Iris pigment epithelial cell (primary cell): Measurements from ENCODE around the gene CCDC88C.
"Not testable (repeated sequence)": the region's sequence is repeated elsewhere in the genome, so short reads cannot be mapped to it uniquely, and the experiment has no call there.

Experiments
- DNase-seq: peaks from one replicate; pipeline ENCODE4 v3.0.0-alpha.2; 2011; ENCODE audit warnings: low read depth

CCDC88C gene

GRCh38 chr14:91264151-91265150, 153.2 kb downstream of the CCDC88C start:
- DNase-seq = no peak

- DNase-seq = no peak
Observed at GRCh38 chr14:91263329-91263728, 154.3 kb downstream of the CCDC88C start.

GRCh38 chr14:91261986-91262549, 155.6 kb downstream of the CCDC88C start:
- no peak for DNase-seq

- no peak for DNase-seq
Observed at GRCh38 chr14:91261115-91261514, 156.5 kb downstream of the CCDC88C start.

- no peak for DNase-seq
Observed at GRCh38 chr14:91258876-91259275, 158.7 kb downstream of the CCDC88C start.

GRCh38 chr14:91258011-91258618, 159.5 kb downstream of the CCDC88C start:
- peak; percentile 48 for DNase-seq

GRCh38 chr14:91257328-91258010, 160.2 kb downstream of the CCDC88C start:
- no peak for DNase-seq

GRCh38 chr14:91256661-91257060, 161.0 kb downstream of the CCDC88C start:
- DNase-seq = no peak

- no peak for DNase-seq
Observed at GRCh38 chr14:91255026-91255695, 162.5 kb downstream of the CCDC88C start.

GRCh38 chr14:91254461-91254860, 163.2 kb downstream of the CCDC88C start:
- no peak for DNase-seq

GRCh38 chr14:91253795-91254323, 163.8 kb downstream of the CCDC88C start:
- no peak for DNase-seq

- DNase-seq = no peak
Observed at GRCh38 chr14:91252871-91253794, 164.5 kb downstream of the CCDC88C start.

GRCh38 chr14:91250912-91251311, 166.7 kb downstream of the CCDC88C start:
- no peak for DNase-seq

GRCh38 chr14:91249841-91250616, 167.6 kb downstream of the CCDC88C start:
- peak; percentile 36 for DNase-seq

- DNase-seq = no peak
Observed at GRCh38 chr14:91246051-91246852, 171.4 kb downstream of the CCDC88C start.

- DNase-seq = not testable (repeated sequence)
Observed at GRCh38 chr14:91245616-91246015, 172.0 kb downstream of the CCDC88C start.

- no peak for DNase-seq
Observed at GRCh38 chr14:91245029-91245428, 172.6 kb downstream of the CCDC88C start.

- DNase-seq = peak; percentile 57
Observed at GRCh38 chr14:91244501-91244901, 173.1 kb downstream of the CCDC88C start, which contains the start of gene GPR68. Gene GPR68 (minus strand): TSS chr14:91244704. CDS start chr14:91235050, 9,654 bp downstream.

- no peak for DNase-seq
Observed at GRCh38 chr14:91243074-91243471, 174.5 kb downstream of the CCDC88C start.
